Bone marrow (tissue), 2 donors: Measurements from ENCODE around the gene ZNF740.

ENCODE experiments used
- DNase-seq, 2 donors: peaks; one replicate each; lab custom pipeline; 2025; lab: John Stamatoyannopoulos, UW

Gene ZNF740

GRCh38 chr12:53227341-53227740 lies 46.8 kb downstream of the ZNF740 start:
- no peak for DNase-seq

GRCh38 chr12:53227836-53228235 lies 47.3 kb downstream of the ZNF740 start:
- no peak for DNase-seq

- DNase-seq = no peak
Observed at GRCh38 chr12:53229454-53229853, 48.9 kb downstream of the ZNF740 start.

- no peak for DNase-seq
Observed at GRCh38 chr12:53230108-53230845, 49.8 kb downstream of the ZNF740 start.

GRCh38 chr12:53231671-53231920 lies 51.1 kb downstream of the ZNF740 start:
- DNase-seq = no peak

GRCh38 chr12:53231921-53232645 lies 51.6 kb downstream of the ZNF740 start, which contains the start of gene RARG:
TSS of gene RARG (minus strand) at chr12:53232209. CDS start at chr12:53227545, 4,664 bp downstream.
- DNase-seq = peak in 1 of 2 donors; percentile 19

GRCh38 chr12:53232646-53233461 lies 52.3 kb downstream of the ZNF740 start:
- DNase-seq = peak; percentile 20 to 25

GRCh38 chr12:53233671-53234121 lies 53.2 kb downstream of the ZNF740 start:
- no peak for DNase-seq

GRCh38 chr12:53234271-53234914 lies 53.9 kb downstream of the ZNF740 start:
- DNase-seq = no peak

- no peak for DNase-seq
Observed at GRCh38 chr12:53235164-53235563, 54.6 kb downstream of the ZNF740 start.

- no peak for DNase-seq
Observed at GRCh38 chr12:53235742-53236442, 55.4 kb downstream of the ZNF740 start.

- DNase-seq = no peak
Observed at GRCh38 chr12:53236443-53237111, 56.1 kb downstream of the ZNF740 start.

GRCh38 chr12:53239643-53240258 lies 59.2 kb downstream of the ZNF740 start:
- DNase-seq = no peak

GRCh38 chr12:53241623-53242412 lies 61.3 kb downstream of the ZNF740 start:
- no peak for DNase-seq

GRCh38 chr12:53244337-53244736 lies 63.8 kb downstream of the ZNF740 start:
- no peak for DNase-seq
